IMR-90 (cell line): ENCODE data around the gene INO80. TPM values are rescaled to one million over a fixed set of nuclear protein-coding genes. Genes with fewer than 3 reads are reported as not detected.

ENCODE experiments used
- ATAC-seq: fragments of 200-7000 bp; cut with Tn5 transposase; 2 replicates; pipeline ENCODE4 v1.9.1; 2020; ENCODE audit warnings: low read depth, mild to moderate bottlenecking, moderate library complexity
- BruUV-seq: library from RNA; stranded (reverse); fragments of 400-500 nt; replicated peaks from 2 replicates; lab custom pipeline; 2021; lab: Mats Ljungman, UMichigan
- CTCF ChIA-PET: fragments of 300-600 bp; formaldehyde crosslinking; extraction: SDS; loops from one replicate; lab custom pipeline; 2021; ENCODE audit warnings: antibody characterized with exemption; lab: Yijun Ruan, JAX
- POLR2A ChIA-PET: fragments of 300-600 bp; sonication (Branson Sonifier 250); formaldehyde crosslinking; loops from one replicate; lab custom pipeline; 2022; ENCODE audit warnings: antibody characterized with exemption; ENCODE audit not compliant: unreplicated experiment; lab: Charles Lee
- DNase-seq: peaks from one replicate; pipeline ENCODE4 v3.0.0; 2013
- H2AFZ ChIP-seq: replicated peaks from 2 replicates; pipeline ENCODE3; 2013; ENCODE audit warnings: low read length, mild to moderate bottlenecking; ENCODE audit not compliant: poor library complexity
- H2AK5ac ChIP-seq: 2 replicates; pipeline ENCODE4 v1.6.1; 2013; ENCODE audit warnings: low read depth, low read length, inconsistent platforms
- H2AK9ac ChIP-seq: replicated peaks from 2 replicates; pipeline ENCODE3; 2013; ENCODE audit warnings: mild to moderate bottlenecking, low read depth, low read length, moderate library complexity; ENCODE audit not compliant: poor library complexity
- H2BK120ac ChIP-seq: 2 replicates; pipeline ENCODE4 v1.6.1; 2013; ENCODE audit warnings: low read depth, low read length, inconsistent platforms
- H2BK15ac ChIP-seq: 3 replicates; pipeline ENCODE4 v1.6.1; 2013; ENCODE audit warnings: low read depth, low read length, inconsistent platforms
- H2BK20ac ChIP-seq: 2 replicates; pipeline ENCODE4 v1.6.1; 2013; ENCODE audit warnings: low read depth, mild to moderate bottlenecking, inconsistent platforms, low read length, moderate library complexity
- H2BK5ac ChIP-seq: 2 replicates; pipeline ENCODE4 v1.6.1; 2013; ENCODE audit warnings: mild to moderate bottlenecking, low read depth, low read length, inconsistent platforms; ENCODE audit not compliant: poor library complexity, severe bottlenecking
- H3K14ac ChIP-seq: replicated peaks from 2 replicates; pipeline ENCODE4 v1.6.1; 2013; ENCODE audit warnings: low read depth, low read length, inconsistent platforms
- H3K18ac ChIP-seq: 2 replicates; pipeline ENCODE4 v1.6.1; 2013; ENCODE audit warnings: low read depth, low read length, control low read depth
- H3K23ac ChIP-seq: 2 replicates; pipeline ENCODE4 v1.6.1; 2013; ENCODE audit warnings: low read depth, low read length, inconsistent platforms
- H3K27ac ChIP-seq: 2 replicates; pipeline ENCODE4 v1.5.1; 2013; ENCODE audit warnings: mild to moderate bottlenecking, control low read depth, low read length; ENCODE audit not compliant: insufficient read depth
- H3K27me3 ChIP-seq: 2 replicates; pipeline ENCODE4 v1.6.1; 2013; ENCODE audit warnings: low read length; ENCODE audit not compliant: control insufficient read depth, insufficient read depth
- H3K36me3 ChIP-seq: 2 replicates; pipeline ENCODE4 v1.6.1; 2013; ENCODE audit warnings: low read length, mixed read lengths; ENCODE audit not compliant: control insufficient read depth, insufficient read depth
- H3K4ac ChIP-seq: 2 replicates; pipeline ENCODE4 v1.6.1; 2013; ENCODE audit warnings: low read depth, low read length, inconsistent platforms
- H3K4me1 ChIP-seq: 2 replicates; pipeline ENCODE4 v1.6.1; 2013; ENCODE audit warnings: low read length, mixed read lengths; ENCODE audit not compliant: control insufficient read depth, insufficient read depth
- H3K4me2 ChIP-seq: 2 replicates; pipeline ENCODE4 v1.6.1; 2013; ENCODE audit warnings: low read depth, mild to moderate bottlenecking, control low read depth, low read length, moderate library complexity
- H3K4me3 ChIP-seq: 2 replicates; pipeline ENCODE4 v1.5.1; 2013; ENCODE audit warnings: low read depth, mild to moderate bottlenecking, control low read depth, low read length, moderate library complexity; ENCODE audit not compliant: insufficient read depth
- H3K56ac ChIP-seq: 2 replicates; pipeline ENCODE4 v1.6.1; 2013; ENCODE audit warnings: low read length, inconsistent platforms; ENCODE audit not compliant: insufficient read depth; ENCODE audit errors: extremely low read depth
- H3K79me1 ChIP-seq, 2 experiments: 2 replicates each; pipeline ENCODE4 v1.6.1; 2013; ENCODE audit warnings: low read length in 2 of 2, inconsistent platforms in 1 of 2, low read depth in 1 of 2
- H3K9ac ChIP-seq: 2 replicates; pipeline ENCODE4 v1.6.1; 2013; ENCODE audit warnings: low read depth, low read length, control low read depth
- H3K9me1 ChIP-seq: 2 replicates; pipeline ENCODE4 v1.6.1; 2013; ENCODE audit warnings: low read length, inconsistent platforms; ENCODE audit not compliant: insufficient read depth
- H3K9me3 ChIP-seq: 2 replicates; pipeline ENCODE4 v1.6.1; 2013; ENCODE audit warnings: low read length; ENCODE audit not compliant: control insufficient read depth, insufficient read depth
- H4K20me1 ChIP-seq: 2 replicates; pipeline ENCODE4 v1.6.1; 2013; ENCODE audit warnings: low read length, inconsistent platforms; ENCODE audit not compliant: insufficient read depth
- H4K5ac ChIP-seq: 2 replicates; pipeline ENCODE4 v1.6.1; 2013; ENCODE audit warnings: mild to moderate bottlenecking, low read depth, low read length, control low read depth
- H4K8ac ChIP-seq, 2 experiments: 2 replicates each; pipeline ENCODE4 v1.6.1; 2013; ENCODE audit warnings: low read depth in 2 of 2, low read length in 2 of 2, control low read depth in 1 of 2, inconsistent platforms in 1 of 2
- H4K91ac ChIP-seq: 2 replicates; pipeline ENCODE4 v1.6.1; 2013; ENCODE audit warnings: low read depth, low read length, inconsistent platforms; ENCODE audit not compliant: insufficient read depth
- MAFK ChIP-seq: IDR thresholded peaks from 2 replicates; pipeline ENCODE4 v1.6.1; 2012; ENCODE audit warnings: low read depth, low read length, improper control_type of control experiment
- SMC3 ChIP-seq: fragments of 150-350 bp; IDR thresholded peaks from 2 replicates; pipeline ENCODE4 v1.6.1; 2016; ENCODE audit warnings: low read depth, mild to moderate bottlenecking, antibody characterized with exemption, low read length, moderate library complexity
- WGBS, 2 experiments: methylation state at CpG; one replicate each; pipeline versions ENCODE4 v1.1.5 to v1.1.7; 2013; ENCODE audit warnings: missing lambda C conversion rate in 2 of 2; ENCODE audit not compliant: insufficient read length in 1 of 2; ENCODE audit errors: extremely low coverage in 2 of 2; 5-methylcytosine and 5-hydroxymethylcytosine counted together
- dilution Hi-C: fragments of 300-500 bp; cut with HindIII; formaldehyde crosslinking; loops from one replicate; pipeline ENCODE4 v1.14.3; 2018; ENCODE audit warnings: low sequenced_read_pairs; ENCODE audit not compliant: unreplicated experiment
- in situ Hi-C: fragments of 300-500 bp; cut with MboI; formaldehyde crosslinking; loops from 3 replicates; pipeline ENCODE4 v1.14.3; 2019; ENCODE audit warnings: low sequenced_read_pairs, inconsistent platforms, mixed read lengths
- intact Hi-C: fragments of 100-400 bp; cut with micrococcal nuclease; formaldehyde crosslinking; loops from 2 replicates; pipeline ENCODE4 v1.10.0; 2022
- polyA plus RNA-seq, 3 experiments: library from polyadenylated mRNA; depleted of rRNA; stranded (reverse); fragments of >200 nt; gene quantifications; 2 replicates each; pipeline ENCODE4 v1.2.3, GENCODE V29; 2012; ENCODE audit warnings: low replicate concordance in 1 of 3
- total RNA-seq: library from RNA; depleted of rRNA; stranded (reverse); fragments of >200 nt; gene quantifications from 2 replicates; pipeline ENCODE4 v1.2.3, GENCODE V29; 2012

INO80 gene
- total and polyA plus RNA-seq, 2 of the 4 experiments (the other 2 are of a cell fraction): 6.0 to 13.3 TPM

DNA sequence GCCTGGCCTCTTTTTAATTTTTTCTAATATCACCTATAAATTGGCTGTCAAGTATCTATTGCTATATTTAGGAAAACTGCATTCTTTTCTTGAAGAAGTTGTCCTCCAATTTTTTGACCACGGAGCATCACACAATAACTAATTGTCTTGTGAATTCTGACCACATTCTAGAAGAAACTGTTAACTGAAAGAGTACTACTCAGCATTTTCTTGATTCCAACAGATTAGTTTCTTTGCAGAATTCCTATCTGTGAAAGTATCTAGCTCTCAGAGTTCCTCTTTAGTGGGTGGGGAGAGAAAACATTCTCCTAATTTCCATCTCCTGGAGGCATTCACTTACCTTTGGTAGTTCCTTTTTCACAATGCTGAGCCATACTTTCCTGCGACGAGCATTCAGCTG lies 31.1 kb downstream of the INO80 start:
- WGBS, 2 experiments: 100% methylated on average over 1 of the region's 3 CpGs; no CpG with 5 or more reads in 1 of the 2 experiments

More for the DNA sequence above, 31.1 kb downstream of the INO80 start:
- Histone ChIP-seq H2AK5ac (no peak overlapping the region), H2AFZ (no peak overlapping the region), H4K91ac (no peak overlapping the region), H3K18ac (no peak overlapping the region), H3K79me1 (peaks cover 4 to 21% of the 10 kb centered on the region in 2 experiments), H3K27ac (no peak overlapping the region), H3K23ac (no peak overlapping the region), H2BK20ac (no peak overlapping the region), H3K27me3 (no peaks in the 10 kb centered on the region), H3K36me3 (peaks cover 45% of the 10 kb centered on the region), H3K56ac (no peak overlapping the region), H2AK9ac (no peak overlapping the region), H2BK120ac (no peak overlapping the region), H3K4me3 (no peak overlapping the region), H4K8ac (no peak overlapping the region), H3K4me1 (peaks cover 2% of the 10 kb centered on the region; the same call in 1 of the 2 replicates), H4K20me1 (no peaks in the 10 kb centered on the region), H2BK5ac (no peak overlapping the region), H3K14ac (no peak overlapping the region), H3K9ac (no peak overlapping the region), H3K9me3 (no peaks in the 10 kb centered on the region), H3K4me2 (no peak overlapping the region), H4K5ac (no peak overlapping the region), H2BK15ac (no peak overlapping the region), H3K9me1 (no peaks in the 10 kb centered on the region; the same call in 1 of the 2 replicates), H3K4ac (no peak overlapping the region)
- intact Hi-C loops (loop anchor here (5.0 kb wide), 1 partner anchor 33 kb away; no protein-coding TSS in a partner anchor), dilution Hi-C loops (no loop called here), in situ Hi-C loops (no loop called here)
- BruUV-seq: no TSS peak
- ChIA-PET CTCF (no interaction called here), POLR2A (no interaction called here)
- DNase-seq: no peak
- TF ChIP-seq SMC3: no peak
- peak; percentile 71 for TF ChIP-seq MAFK
- no peak for ATAC-seq
